PFSK-1 (cell line): Measurements from ENCODE around the gene GREB1. TPM values are rescaled to one million over a fixed set of nuclear protein-coding genes. Genes with fewer than 3 reads are reported as not detected.

Experiments
- FOXP2 ChIP-seq: optimal IDR thresholded peaks from 2 replicates; pipeline ENCODE3; 2011; ENCODE audit warnings: borderline replicate concordance, control low read depth, inconsistent platforms; ENCODE audit not compliant: insufficient read depth; ENCODE audit errors: extremely low read length, extremely low read depth
- POLR2AphosphoS5 ChIP-seq: IDR thresholded peaks from 2 replicates; pipeline ENCODE4 v1.6.1; 2012; ENCODE audit warnings: low read depth, mild to moderate bottlenecking, control low read depth, low read length, moderate library complexity
- SIN3A ChIP-seq: IDR thresholded peaks from 2 replicates; pipeline ENCODE4 v1.6.1; 2012; ENCODE audit warnings: mild to moderate bottlenecking, low read length, moderate library complexity, borderline replicate concordance; ENCODE audit not compliant: insufficient read depth
- TAF1 ChIP-seq: IDR thresholded peaks from 2 replicates; pipeline ENCODE4 v1.6.1; 2012; ENCODE audit warnings: low read length, control low read depth, borderline replicate concordance; ENCODE audit not compliant: insufficient read depth
- polyA plus RNA-seq: library from polyadenylated mRNA; unstranded; fragments of >200 nt; gene quantifications from one replicate; pipeline ENCODE4 v1.2.1, GENCODE V29; 2012; ENCODE audit warnings: low read depth, missing spikeins; ENCODE audit not compliant: insufficient read length
- TF ChIP-seq, protein P1 (sequence below), 2 experiments: IDR thresholded peaks; 2 replicates each; pipeline versions ENCODE4 v1.6.1 to v1.8.0; 2011 to 2012; ENCODE audit warnings: low read depth in 2 of 2, low read length in 2 of 2, control low read depth in 1 of 2, inconsistent platforms in 1 of 2, mild to moderate bottlenecking in 1 of 2, moderate library complexity in 1 of 2; ENCODE audit not compliant: insufficient read depth in 1 of 2

Gene GREB1, protein sequence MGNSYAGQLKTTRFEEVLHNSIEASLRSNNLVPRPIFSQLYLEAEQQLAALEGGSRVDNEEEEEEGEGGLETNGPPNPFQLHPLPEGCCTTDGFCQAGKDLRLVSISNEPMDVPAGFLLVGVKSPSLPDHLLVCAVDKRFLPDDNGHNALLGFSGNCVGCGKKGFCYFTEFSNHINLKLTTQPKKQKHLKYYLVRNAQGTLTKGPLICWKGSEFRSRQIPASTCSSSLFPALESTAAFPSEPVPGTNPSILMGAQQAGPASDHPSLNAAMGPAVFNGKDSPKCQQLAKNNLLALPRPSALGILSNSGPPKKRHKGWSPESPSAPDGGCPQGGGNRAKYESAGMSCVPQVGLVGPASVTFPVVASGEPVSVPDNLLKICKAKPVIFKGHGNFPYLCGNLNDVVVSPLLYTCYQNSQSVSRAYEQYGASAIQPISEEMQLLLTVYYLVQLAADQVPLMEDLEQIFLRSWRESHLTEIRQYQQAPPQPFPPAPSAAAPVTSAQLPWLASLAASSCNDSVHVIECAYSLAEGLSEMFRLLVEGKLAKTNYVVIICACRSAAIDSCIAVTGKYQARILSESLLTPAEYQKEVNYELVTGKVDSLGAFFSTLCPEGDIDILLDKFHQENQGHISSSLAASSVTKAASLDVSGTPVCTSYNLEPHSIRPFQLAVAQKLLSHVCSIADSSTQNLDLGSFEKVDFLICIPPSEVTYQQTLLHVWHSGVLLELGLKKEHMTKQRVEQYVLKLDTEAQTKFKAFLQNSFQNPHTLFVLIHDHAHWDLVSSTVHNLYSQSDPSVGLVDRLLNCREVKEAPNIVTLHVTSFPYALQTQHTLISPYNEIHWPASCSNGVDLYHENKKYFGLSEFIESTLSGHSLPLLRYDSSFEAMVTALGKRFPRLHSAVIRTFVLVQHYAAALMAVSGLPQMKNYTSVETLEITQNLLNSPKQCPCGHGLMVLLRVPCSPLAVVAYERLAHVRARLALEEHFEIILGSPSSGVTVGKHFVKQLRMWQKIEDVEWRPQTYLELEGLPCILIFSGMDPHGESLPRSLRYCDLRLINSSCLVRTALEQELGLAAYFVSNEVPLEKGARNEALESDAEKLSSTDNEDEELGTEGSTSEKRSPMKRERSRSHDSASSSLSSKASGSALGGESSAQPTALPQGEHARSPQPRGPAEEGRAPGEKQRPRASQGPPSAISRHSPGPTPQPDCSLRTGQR (N-terminal part only)
- 5.4 TPM for polyA plus RNA-seq

DNA sequence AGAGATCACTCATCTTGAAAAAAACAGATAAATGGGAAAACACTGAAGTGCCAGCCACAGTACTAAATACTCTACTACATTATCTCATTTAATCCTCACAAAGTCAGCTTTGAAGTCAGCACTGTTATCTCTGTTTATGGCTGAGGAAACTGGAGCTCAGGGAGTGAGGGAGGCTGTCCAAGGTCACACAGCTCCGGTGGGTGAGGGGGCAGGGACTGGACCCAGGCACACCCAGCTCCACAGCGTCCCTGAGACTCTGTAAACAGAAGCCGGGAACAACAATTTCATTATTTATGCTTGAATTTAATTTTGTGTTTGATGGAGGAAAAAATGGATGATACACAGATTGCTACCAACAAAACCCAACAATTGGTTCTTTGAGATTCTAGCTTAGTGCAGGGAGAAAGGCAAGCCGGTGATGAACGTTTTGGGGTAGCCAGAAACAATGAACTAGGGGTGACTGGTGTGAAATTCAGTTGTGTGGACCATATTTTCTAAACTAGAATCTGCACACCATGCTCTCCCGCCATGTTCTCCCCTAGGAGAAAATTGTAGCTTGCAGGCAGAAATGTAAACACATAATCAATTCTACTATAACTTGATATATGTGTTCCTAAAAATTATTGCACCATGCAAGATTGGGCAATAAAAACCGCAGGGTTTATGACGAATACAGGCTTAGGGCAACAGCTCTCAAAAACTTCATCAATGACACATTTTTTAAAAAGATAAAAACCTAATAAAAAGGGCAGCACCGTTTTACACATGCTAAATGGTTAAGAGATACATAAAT is at the start of gene GREB1:
TSS of gene GREB1 (plus strand) at position 768 of the 793 bp plus-strand sequence. CDS start 22,570 bp downstream, outside the sequence.
- no peak for TF ChIP-seq POLR2AphosphoS5
- TF ChIP-seq, protein P1, sequence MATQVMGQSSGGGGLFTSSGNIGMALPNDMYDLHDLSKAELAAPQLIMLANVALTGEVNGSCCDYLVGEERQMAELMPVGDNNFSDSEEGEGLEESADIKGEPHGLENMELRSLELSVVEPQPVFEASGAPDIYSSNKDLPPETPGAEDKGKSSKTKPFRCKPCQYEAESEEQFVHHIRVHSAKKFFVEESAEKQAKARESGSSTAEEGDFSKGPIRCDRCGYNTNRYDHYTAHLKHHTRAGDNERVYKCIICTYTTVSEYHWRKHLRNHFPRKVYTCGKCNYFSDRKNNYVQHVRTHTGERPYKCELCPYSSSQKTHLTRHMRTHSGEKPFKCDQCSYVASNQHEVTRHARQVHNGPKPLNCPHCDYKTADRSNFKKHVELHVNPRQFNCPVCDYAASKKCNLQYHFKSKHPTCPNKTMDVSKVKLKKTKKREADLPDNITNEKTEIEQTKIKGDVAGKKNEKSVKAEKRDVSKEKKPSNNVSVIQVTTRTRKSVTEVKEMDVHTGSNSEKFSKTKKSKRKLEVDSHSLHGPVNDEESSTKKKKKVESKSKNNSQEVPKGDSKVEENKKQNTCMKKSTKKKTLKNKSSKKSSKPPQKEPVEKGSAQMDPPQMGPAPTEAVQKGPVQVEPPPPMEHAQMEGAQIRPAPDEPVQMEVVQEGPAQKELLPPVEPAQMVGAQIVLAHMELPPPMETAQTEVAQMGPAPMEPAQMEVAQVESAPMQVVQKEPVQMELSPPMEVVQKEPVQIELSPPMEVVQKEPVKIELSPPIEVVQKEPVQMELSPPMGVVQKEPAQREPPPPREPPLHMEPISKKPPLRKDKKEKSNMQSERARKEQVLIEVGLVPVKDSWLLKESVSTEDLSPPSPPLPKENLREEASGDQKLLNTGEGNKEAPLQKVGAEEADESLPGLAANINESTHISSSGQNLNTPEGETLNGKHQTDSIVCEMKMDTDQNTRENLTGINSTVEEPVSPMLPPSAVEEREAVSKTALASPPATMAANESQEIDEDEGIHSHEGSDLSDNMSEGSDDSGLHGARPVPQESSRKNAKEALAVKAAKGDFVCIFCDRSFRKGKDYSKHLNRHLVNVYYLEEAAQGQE (IDR thresholded peaks at IDR 0.05; ENCODE audit: insufficient read depth in 1 of 2, low read depth in 2 of 2, low read length in 2 of 2), result no peak

DNA sequence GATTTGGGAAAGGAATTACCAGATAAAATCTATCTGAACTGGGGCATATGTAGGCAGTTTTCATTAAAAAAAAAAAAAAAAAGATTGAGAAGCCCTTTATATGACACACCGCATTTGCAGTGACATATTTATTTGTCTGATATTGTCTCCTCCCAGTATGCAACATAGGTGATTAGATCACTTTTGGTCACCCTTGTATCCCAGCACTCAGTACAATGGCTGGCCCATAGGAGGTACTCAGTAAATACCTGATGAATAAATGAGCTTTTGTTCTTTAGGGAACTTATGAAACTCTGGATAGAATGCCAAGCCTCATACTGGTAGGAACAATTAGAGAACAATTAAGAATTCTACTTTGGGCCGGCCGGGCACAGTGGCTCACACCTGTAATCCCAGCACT is 45.0 kb upstream of the GREB1 start:
- TF ChIP-seq POLR2AphosphoS5 (no peak), SIN3A (no peak), TAF1 (no peak), FOXP2 (no peak)
- TF ChIP-seq, protein P1 (IDR thresholded peaks at IDR 0.05; ENCODE audit: insufficient read depth in 1 of 2, low read depth in 2 of 2, low read length in 2 of 2), result no peak

DNA sequence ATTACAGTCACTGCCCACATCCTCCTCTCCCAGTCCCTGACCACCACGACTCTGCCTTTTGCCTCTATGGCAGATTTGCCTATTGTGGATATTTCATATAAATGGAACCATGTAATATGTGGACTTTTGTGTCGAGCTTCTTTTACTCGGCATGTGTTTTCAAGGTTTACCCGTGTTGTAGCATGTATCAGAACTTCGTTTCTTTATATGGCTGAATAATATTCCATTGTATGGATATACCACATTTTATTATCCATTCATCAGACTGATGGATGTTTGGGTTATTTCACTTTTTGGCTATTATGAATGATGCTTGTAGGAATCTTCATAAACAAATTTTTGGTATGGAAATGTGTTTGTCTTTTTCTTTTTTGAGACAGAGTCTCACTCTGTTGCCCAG is 43.7 kb upstream of the GREB1 start:
- TF ChIP-seq POLR2AphosphoS5 (no peak), FOXP2 (no peak), SIN3A (no peak), TAF1 (no peak)
- TF ChIP-seq, protein P1 (IDR thresholded peaks at IDR 0.05; ENCODE audit: insufficient read depth in 1 of 2, low read depth in 2 of 2, low read length in 2 of 2), result no peak

DNA sequence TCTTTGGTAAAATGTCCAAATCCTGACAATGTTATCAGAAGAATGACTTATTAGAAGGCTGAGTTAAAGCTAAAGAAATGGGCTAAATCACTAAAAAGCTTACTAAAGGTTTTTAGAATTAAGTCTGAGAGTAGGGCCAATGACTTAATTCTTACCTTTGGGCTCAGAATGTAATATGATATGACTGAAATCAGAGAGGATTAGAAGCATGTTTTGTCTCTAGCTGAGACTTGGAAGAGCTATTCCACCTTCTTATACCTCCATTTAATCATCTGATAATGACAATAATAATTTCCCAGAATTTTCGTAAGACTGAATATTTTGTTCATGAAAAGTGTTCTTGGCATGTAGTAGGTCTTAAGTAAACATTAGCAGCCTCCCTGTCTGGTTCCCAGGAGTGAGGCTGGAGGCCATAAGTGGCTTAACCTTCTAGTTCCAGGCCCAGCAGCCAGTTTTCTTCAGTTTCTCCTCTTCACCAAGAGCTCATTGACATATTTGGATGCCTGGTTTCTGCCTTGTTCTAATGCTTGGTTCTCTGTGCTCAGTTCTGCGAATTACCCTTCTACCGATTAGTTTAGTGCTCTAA is 42.4 kb upstream of the GREB1 start:
- TF ChIP-seq FOXP2, result no peak
- TF ChIP-seq TAF1, result no peak
- TF ChIP-seq SIN3A, result no peak
- no peak for TF ChIP-seq POLR2AphosphoS5
- TF ChIP-seq, protein P1 (IDR thresholded peaks at IDR 0.05; ENCODE audit: insufficient read depth in 1 of 2, low read depth in 2 of 2, low read length in 2 of 2), result no peak
